ENCODE results near the gene TFF3.

DNA sequence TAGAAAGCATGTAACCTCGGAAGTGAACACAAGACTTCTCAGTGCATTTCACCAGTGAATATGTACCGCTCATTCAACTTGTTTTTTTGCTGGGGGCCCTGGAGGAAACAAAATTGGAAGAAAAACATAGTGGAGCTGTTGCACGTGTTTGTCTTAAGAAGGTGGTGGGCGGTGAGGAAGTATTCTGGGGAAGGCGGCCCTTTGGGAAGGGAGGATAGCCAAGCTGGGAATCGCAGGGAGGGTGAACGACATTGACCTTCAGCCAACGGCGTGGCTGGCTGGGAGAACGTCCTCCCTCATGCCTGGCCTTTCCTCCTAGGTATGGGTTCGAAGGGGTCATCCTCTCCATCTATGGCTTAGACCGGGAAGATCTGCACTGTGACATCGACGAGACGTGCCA, 19.4 kb downstream of the TFF3 start:
- TF ChIP-seq POLR2AphosphoS5 (IDR thresholded peaks at IDR 0.05) (no peak), POLR2A (IDR thresholded peaks at IDR 0.05; ENCODE audit: low read depth) (no peak)
- TF ChIP-seq, protein P1, sequence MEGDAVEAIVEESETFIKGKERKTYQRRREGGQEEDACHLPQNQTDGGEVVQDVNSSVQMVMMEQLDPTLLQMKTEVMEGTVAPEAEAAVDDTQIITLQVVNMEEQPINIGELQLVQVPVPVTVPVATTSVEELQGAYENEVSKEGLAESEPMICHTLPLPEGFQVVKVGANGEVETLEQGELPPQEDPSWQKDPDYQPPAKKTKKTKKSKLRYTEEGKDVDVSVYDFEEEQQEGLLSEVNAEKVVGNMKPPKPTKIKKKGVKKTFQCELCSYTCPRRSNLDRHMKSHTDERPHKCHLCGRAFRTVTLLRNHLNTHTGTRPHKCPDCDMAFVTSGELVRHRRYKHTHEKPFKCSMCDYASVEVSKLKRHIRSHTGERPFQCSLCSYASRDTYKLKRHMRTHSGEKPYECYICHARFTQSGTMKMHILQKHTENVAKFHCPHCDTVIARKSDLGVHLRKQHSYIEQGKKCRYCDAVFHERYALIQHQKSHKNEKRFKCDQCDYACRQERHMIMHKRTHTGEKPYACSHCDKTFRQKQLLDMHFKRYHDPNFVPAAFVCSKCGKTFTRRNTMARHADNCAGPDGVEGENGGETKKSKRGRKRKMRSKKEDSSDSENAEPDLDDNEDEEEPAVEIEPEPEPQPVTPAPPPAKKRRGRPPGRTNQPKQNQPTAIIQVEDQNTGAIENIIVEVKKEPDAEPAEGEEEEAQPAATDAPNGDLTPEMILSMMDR (IDR thresholded peaks at IDR 0.05): no peak
